Testis (tissue), 2 donors: ENCODE results near the gene PF4V1.

Source experiments
- CTCF ChIP-seq, 3 experiments: fragments of 450-650 bp in 2 of 3; fragments of 200-600 bp in 1 of 3; sonication (generic) in 1 of 3; IDR thresholded peaks; one replicate each; pipeline ENCODE4 v1.5.1; 2016 to 2019; ENCODE audit warnings: antibody characterized with exemption in 3 of 3, mild to moderate bottlenecking in 2 of 3, moderate library complexity in 1 of 3
- POLR2A ChIP-seq: fragments of 450-650 bp; IDR thresholded peaks from one replicate; pipeline ENCODE4 v1.6.1; 2017; ENCODE audit warnings: antibody characterized with exemption, mild to moderate bottlenecking, moderate library complexity

- TF ChIP-seq CTCF (IDR thresholded peaks at IDR 0.05) (no peak), POLR2A (no peak)
These were observed 9.7 kb upstream of the PF4V1 start for GRCh38 chr4:73843369-73843768.
